GM18502 (cell line): ENCODE data around the gene KIAA0513.

Source experiments
- ATAC-seq: cut with Tn5 transposase; IDR thresholded peaks from one replicate; pipeline ENCODE4 v1.9.1; 2021; ENCODE audit warnings: mild to moderate bottlenecking; ENCODE audit not compliant: unreplicated experiment, poor library complexity

Gene KIAA0513

DNA sequence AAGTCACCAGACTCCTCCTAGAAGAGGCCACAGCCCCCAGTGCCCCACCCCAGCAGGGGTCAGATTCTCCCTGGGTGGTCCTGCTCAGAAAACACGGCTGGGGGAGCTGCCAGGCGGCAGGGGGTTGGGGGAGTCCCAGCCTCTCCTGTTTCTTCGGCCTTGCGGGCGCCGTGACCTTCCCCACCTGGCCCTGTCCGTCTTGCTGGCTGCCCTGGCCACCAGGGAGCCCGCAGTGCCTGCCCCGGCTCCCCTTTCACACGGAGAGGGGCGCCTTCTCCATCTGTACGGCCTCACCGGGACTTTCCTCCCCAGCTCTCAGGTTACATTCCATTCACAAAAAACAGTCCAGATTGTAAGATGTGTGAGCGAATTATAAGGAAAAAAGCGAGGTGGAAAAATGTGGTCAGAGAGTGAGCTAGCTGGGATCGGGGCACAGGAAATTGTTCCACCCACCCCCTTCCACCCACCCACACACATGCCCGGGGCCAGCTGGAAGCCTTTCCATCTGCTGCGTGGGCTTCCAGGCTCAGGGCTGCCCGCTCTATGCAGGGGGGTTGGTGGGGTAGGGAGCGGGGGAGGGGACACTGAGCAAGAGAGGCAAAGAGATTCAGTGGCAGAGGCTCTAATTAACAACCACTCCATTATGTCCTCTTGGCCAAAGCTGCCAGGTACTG lies 99.2 kb downstream of the KIAA0513 start:
- ATAC-seq, result no peak

DNA sequence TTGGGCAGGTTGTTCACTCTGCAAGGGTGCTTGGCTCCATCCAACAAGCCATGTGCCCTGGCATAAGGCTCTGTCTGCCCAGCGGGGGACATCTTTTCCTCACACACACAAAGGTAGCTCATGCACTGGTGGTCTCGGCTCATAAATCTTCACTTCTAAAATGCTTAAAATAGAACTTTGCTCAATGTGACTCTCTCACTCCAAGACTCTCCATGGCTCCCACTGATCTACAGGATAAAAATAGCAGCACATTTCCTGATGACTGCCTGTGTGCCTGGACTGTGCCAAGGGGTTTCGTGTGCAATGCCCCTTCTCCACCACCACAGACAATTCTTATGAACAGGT lies 99.8 kb downstream of the KIAA0513 start:
- no peak for ATAC-seq

DNA sequence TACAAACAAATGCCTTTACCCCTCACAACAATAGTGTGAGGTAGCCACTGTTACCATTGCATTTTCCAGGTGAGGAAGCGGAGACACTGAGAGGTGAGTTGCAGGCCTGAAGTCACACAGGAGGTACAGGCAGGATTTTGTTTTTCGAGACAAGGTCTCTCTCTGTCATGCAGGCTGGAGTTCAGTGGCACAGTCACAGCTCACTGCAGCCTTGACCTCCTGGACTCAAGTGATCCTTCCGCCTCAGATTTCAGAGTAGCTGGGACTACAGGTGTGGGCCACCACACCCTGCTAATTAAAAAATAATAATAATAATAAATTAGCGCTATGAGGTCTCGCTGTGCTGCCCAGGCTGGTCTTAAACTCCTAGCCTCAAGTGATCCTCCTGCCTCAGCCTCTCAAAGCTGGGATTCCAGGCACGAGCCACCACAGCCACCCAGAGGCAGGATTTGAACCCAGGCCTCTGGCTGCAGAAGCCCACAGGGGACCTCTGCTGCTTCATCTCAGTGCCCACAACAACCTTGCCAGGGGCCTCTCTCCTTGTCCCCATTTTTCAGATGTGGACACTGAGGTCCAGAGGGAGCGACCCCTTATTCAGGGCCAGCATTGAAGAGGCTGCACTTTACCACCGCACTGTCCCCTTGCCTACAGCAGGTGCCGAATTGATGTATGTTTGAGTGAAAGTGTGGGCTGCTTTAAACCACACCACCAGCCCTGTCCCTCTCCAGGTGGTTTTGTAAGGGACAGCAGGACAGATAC lies 100.7 kb downstream of the KIAA0513 start:
- ATAC-seq, result no peak

DNA sequence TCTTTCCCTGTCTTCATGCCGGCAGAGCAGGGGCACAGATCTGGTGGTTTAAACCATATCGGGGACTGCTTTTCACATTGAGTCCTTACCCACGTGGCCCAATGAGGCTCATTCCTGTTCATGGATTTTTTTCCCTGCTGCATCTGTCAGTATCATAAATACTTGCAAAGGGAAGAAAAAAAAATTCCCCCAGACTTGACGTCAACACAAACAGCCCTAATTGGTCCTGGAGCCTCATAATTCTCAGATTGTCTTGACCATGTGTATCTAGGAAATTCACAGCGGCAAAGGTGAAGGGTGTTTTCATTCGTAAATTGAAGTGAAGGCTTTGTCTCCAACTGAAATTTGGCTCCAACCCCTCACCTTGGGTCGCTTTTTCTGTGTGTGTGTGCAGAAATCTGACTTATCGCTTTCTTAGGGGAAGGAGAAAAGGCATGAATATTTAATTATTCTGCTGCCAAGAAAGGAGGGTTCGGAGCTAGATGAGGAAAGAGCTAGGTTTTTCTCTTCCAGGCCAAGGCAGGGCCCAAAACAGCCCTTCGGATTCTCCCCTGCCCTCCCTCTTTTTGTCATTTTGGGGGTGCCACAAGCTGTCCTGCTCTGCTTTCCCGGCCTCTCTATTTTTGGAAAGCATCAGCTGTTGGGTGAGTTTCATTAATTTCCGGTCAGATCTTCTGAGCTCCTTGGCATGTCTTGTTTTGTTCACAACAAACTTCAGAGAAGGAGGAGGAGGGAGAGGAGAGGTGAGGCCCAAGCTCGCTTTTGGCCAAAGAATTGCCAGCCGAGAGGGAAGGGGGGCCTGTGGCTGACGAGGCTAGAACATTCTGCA lies 102.5 kb downstream of the KIAA0513 start:
- no peak for ATAC-seq

DNA sequence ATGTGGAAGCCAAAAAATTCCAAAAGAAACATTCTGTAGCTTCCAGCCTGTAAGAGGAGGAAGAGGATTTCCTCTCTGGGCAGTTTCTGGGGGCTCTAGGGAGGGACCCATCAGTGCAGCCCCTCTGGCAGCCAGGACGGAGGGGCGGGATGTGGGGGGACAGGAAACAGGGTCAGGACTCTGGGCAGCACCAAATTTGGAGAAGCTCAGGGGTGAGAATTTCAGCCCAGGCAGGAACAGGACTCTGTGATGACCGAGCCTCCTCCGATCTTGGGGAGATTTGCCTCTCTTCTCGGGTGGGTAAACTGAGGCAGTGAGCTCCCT lies 103.1 kb downstream of the KIAA0513 start:
- no peak for ATAC-seq

DNA sequence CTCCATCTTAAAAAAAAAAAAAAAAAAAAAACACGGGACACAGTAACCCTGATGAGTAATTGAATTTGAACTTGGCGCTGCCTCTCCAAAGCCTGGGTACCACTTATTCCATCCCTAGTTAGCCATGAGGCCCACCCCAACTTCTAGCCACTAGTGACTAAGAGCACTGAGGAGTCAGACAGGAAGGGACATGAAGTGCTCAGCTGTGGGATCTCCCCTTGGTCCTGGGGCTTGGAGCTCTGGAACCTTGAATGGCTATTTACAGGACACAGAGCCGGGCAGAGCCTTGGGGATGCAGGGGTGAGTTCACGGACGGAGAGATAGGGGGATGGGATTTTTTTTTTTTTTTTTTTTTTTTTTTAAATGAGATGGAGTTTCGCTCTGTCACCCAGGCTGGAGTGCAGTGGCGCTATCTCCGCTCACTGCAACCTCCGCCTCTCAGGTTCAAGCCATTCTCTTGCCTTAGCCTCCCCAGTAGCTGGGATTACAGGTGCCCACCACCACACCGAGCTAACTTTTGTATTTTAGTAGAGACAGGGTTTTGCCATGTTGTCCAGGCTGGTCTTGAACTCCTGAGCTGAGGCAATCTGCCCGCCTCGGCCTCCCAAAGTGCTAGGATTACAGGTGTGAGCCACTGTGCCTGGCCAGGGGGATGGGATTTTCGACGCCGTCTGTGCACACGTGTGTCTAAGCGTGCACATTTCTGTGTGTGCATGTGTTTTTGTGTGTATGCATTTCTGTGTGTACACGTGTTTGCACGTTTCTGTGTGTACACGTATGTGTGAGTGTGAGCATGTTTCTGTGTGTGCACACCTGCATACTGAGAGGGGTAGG lies 105.1 kb downstream of the KIAA0513 start:
- no peak for ATAC-seq

DNA sequence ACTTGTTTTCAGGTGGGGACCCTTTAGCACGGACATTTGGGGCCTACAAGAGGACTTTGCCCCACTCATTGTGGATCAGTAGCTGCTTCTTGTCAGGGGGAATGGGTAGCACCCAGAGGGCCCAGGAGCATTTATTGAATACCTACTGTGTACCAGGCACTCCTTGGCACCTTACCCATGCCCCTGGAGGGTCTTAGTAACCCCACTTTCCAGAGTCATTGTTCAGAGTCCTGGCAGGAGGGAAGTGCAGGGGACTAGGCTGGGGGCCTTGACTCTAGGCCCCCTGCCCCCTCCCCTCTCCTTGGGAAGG lies 105.7 kb downstream of the KIAA0513 start:
- no peak for ATAC-seq

DNA sequence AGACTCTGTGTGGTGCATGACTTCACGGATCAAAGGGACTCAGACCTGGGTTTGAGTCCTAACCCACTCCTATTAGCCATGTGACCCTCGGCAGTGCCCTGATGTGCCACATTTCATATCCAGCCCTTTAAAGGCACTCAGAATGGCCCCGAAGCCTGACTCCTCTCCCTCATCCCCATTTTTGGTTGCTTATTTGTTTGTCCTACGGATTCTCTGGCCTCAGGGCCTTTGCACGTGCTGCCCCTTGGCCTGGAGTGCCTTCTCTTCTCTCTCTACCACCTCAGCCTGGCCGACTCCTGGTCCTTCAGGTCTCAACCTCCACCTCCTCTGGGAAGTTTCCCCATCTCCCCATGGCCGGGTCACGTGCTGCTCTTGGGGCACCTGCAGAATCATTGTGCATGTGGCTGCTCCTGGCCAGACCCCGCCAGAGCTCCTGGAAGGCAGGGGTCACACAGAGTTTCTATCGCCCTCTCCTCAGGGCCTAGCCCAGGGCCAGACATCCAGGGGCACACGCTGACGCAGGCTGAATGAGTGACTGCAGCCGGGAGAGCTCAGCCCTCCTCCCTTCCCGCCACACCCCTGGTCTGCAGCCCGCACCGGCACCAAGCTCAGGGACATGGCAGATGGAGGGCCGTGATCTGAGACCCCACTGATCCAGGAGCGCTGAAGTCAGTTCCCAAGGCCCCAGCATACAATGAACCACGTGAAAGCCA lies 106.6 kb downstream of the KIAA0513 start:
- no peak for ATAC-seq

DNA sequence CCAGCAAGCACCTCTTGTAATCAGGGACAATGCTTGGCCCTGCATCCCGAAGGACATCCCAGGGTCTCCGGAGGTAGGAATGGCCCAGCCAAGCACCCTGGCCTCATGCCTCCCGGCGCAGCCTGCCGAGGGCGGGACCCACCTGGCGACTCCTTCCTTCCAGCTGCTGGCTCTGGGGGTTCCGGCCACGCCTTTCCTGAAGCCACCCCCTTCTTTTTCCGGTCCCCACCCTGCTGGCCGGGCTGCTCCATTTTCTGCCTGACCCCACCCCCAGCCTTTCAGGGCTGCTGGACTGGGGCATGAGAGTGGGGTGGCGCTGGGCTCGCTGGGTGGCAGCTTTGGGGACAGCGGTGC lies 107.2 kb downstream of the KIAA0513 start:
- ATAC-seq, result no peak

DNA sequence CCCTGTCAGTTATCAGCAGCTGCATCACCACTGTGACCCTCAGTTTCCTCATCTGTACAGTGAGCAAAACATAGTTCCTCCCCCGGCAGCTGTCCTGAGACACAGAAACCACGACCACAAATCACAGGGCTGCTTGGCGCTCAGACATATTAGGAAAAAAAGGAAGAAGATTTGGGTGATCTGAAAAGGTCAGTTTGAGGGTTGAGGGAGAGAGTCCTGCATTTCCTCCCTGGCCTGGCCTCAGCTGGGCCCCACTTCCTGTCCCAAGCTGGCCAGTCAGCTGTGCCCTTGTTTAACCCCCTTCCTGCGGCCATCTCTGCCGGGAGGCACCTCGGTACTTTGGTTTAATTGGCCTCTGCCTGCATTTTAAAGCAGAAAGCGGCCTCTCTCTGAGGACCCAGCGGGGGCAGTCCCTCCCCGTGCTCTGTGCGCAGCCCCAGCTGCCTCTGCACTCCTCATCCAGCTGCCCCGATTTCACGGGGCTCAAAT lies 108.7 kb downstream of the KIAA0513 start:
- no peak for ATAC-seq

DNA sequence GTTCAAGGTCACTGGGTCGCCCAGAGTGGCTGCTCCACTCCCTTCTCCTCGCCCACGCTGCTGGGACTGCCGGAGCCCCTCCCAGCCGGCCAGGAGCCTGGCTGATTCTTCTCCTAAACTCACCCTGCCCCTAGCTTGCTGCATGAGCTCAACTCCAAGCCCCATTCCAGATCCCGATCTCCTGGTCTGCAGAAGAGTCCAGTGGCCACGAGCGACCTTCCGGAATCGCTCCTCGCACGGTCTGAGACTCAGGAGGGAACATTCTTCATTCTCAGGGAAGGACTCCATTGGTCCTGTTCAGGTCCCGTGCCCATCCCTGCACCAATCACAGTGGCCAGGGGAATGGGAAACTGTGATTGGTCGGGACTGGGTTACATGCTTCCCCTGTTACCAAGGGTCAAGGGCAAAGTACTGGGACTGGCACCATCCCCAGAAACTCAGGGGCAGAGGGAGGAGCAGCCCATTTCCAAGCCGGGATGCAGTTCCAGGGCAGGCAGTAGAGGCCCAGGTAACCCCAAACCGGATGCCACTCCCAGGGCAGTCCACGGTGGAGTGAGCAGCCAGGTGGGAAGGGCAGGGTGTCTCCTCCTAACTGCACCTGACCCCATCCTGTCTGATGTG lies 109.2 kb downstream of the KIAA0513 start:
- ATAC-seq, result no peak

DNA sequence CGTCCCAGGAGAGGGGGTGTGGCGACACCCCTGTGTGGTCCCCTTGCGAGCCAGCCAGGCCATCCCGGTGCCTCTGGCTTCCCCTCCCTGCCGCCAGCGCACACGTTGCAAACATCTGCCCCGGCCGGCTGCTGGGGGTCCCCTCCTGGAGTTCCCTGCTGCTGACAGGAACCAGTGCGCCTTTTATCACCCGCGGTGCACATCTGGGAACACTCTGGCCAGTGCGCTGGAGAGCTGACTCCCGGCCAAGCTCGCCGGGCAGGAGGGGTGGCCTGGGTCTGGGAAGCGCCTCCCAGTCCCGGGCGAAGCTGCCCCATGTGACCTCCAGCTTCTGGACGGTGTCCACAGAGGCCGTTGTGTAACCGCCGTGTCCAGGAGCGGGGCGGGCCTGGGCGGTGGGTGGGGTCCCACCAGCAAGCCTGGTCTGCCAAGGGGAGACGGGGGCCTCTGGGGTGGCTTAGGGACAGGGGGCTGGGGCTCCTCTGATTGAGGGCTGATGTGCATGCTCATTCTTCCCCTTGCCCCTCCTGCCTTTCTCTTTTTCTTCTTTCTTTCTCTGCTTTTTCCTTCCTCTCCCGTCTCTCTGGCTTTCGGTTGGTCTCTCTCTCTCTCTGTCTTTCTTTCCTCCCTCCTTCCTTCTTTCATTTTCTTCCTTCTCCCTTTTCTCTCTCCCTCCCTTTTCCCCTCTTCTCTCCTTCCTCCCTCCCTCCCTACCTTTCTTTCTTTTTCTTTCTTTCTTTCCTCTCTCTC lies 109.9 kb downstream of the KIAA0513 start:
- ATAC-seq, result no peak

DNA sequence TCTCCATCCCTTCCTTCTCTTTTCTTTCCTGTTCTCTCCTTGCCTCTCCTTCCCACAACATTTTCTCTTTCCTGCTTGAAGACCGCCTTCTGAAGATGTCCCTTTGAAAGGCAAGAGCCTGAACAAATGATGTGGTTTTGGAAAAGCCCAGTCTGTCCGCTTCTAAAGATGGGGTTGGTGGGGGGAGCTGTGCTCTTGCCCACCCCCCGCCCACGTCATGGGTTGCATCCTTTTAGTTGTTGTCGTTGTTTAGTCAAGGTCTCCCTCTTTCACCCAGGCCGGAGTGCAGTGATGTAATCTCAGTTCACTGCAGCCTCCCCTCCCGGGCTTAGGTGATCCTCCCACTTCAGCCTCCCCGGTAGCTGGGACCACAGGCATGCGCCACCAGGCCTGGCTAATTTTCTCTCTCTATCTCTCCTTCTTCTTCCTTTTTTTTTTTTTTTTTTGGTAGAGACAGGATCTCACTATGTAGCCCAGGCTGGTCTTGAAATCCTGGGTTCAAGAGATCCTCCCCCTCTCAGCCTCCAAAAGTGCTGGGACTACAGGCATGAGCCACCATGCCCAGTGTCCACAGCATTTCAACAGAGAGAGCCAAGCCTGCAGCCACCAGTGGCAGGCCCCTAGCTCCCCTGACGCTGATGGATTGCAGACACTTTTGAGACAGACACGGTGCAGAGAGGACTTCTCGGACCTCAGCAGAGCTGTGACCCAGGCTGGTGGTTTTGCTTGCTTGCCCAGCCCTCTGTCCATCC lies 110.7 kb downstream of the KIAA0513 start:
- ATAC-seq, result no peak

DNA sequence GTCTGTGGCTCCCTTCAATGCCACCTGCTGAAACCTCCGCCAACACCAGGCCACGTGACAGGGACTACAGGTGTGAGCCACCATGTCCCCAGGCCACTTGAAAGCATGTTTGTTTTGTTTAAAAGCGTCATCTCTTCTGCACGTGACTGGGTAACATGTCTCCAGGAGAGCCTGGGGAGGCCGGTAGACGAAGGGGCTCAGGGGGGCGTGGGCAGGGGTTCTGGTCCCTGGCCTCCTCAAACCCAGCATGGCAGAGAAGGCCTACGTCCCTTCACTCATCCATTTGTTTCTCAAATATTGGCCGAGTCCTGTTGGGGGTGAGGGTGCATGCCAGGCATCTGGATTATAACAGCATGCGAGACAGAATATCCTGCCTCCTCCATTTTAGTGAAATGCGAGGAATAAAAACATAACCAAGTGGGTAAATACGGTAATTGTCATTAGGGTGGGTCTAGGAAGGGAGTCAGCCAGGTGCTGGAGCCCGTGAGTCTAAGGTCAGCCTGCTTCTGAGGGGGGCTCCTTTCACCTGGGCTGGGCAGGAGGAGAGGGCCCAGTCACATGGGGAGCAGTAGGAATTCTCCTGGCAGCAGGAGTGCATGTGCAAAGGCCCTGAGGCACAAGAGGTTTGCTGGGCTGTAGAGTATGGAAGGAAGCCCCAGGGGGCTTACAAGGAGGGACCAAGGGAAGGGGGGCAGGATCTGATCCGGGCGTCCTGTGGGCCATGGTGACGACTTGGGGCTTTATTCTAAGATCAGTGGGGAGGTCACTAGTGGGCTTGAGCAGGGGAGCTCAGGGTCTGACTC lies 111.4 kb downstream of the KIAA0513 start:
- ATAC-seq, result no peak

DNA sequence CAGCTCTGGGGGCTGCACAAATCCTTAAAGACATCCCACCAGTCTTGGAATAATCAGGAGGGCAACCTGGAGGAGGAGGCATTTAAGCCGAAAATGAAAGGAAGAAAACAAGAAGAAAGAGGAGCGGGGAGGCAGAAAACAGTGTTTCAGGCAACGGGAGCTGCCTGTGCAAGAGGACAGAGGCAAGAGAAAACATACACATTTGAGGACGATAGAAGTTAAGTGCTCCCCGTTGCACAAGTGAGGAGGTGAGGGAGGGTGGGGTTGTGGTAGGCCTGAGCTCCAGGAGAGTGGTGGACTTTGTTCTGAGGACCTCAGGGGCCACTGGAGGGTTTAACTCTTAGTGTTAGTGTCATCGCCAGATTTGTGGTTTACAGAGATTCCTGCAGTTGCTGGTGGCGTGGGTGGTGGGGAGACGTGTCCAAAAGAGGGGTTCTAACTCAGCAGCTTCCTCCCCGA lies 112.3 kb downstream of the KIAA0513 start:
- no peak for ATAC-seq

DNA sequence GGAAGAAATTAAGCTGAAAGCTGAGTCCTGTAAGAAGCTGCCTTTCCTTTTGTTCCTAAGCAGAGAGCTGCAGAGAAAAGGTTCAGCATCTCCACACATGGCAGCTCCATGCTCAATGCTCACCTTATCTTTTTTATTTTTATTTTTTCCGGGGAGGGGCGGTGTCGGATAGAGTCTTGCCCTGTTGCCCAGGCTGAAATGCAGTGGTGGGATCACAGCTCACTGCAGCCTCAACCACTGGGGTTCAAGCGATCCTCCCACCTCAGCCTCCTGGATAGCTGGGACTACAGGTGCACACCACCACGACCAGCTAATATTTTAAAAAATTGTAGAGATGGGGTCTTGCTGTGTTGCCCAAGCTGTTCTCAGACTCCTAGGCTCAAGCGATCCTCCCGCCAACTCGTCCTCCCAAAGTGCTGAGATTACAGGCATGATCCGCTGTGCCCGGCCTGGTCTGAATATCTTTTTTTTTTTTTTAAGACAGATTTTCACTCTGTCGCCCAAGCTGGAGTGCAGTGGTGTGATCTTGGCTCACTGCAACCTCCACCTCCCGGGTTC lies 112.9 kb downstream of the KIAA0513 start:
- no peak for ATAC-seq

DNA sequence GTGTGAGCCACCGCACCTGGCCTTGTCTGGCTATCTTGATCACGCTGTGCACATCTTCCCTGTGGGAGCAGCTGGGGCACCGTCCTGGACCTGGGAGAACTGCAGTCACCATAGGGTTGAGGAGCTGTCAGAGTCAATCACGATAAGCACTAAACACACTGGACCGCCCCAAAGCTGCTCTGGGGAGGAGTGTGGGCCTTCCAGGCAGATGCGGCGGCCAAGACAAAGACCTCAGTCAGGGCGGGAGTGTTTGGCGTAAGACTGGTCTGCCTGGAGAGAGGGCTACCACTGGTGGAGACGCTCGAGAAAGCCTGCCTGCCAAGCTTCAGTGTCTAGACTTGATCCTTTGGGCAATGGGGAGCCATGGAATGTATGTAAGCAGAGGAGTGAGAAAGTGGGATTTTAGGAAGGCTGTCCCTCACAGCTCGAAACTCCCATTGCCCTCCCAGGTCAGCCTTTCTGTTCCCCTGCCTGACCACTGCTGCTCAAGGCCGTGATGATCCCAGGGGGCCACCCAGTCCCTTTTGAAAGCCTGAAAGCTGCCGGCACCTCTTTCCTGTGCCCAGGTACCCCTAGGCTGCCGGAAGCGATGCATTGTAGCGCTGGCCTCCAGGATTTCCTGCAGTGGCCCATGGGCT lies 114.0 kb downstream of the KIAA0513 start:
- ATAC-seq, result no peak
